GM12892 (cell line): Measurements from ENCODE around the gene ZNF200.

Source experiments
- POLR2A ChIP-seq: IDR thresholded peaks from 2 replicates; pipeline ENCODE4 v1.6.1; 2011; ENCODE audit warnings: low read depth, low read length, control low read depth
- POLR2AphosphoS5 ChIP-seq: IDR thresholded peaks from 2 replicates; pipeline ENCODE4 v1.6.1; 2011; ENCODE audit warnings: low read depth, low read length, control low read depth

- TF ChIP-seq POLR2A: no peak
- TF ChIP-seq POLR2AphosphoS5: no peak
These were observed 11.9 kb upstream of the ZNF200 start for GRCh38 chr16:3246876-3247275.
